ENCODE measurements around the gene WNT1.

DNA sequence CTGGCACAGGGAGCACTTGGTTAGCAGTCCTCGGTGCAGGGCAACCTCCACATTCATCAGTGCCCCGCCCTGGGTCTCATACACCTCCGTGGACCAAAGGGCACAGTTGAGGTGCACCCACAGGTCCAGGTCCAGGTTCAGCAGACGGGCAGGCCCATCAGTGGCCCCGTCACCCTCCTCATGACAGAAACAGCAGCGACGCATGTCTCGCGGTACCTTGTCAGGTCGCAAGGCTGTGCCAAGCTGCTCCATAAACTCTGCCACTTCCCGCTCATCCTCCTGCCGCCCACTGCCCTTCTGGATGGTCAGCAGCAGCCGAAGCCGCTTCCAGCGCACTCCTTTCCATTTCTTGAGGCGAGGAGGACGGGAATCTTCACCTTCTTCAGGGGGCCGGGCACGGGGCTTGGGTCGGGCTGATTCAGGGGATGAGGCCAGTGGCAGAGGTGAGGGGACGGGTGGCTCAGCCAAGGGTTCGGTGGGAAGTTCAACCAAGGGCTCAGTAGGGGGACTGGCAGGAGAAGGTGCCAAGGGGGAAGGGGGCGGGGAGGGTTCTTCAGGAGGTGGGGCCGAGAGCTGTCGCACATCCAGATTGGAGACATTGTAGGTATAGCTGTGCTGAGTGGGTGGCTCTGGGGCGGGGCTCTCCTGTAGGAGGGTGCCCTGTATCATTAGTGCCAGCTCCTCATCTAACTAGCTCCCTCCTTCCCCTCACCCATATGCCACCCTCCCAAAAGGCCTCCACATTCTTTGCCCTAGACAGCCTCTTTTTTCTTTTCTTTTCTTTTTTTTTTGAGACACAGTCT lies 48.8 kb downstream of the WNT1 start:
- TF ChIP-seq, protein P1, sequence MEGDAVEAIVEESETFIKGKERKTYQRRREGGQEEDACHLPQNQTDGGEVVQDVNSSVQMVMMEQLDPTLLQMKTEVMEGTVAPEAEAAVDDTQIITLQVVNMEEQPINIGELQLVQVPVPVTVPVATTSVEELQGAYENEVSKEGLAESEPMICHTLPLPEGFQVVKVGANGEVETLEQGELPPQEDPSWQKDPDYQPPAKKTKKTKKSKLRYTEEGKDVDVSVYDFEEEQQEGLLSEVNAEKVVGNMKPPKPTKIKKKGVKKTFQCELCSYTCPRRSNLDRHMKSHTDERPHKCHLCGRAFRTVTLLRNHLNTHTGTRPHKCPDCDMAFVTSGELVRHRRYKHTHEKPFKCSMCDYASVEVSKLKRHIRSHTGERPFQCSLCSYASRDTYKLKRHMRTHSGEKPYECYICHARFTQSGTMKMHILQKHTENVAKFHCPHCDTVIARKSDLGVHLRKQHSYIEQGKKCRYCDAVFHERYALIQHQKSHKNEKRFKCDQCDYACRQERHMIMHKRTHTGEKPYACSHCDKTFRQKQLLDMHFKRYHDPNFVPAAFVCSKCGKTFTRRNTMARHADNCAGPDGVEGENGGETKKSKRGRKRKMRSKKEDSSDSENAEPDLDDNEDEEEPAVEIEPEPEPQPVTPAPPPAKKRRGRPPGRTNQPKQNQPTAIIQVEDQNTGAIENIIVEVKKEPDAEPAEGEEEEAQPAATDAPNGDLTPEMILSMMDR (IDR thresholded peaks at IDR 0.05; ENCODE audit: low read depth, low read length) = no peak
- TF ChIP-seq EZH2phosphoT487 (IDR thresholded peaks at IDR 0.05; ENCODE audit: low read depth) = no peak

Data from OCI-LY3 (cell line).